ENCODE data around the gene TAAR8.

- TF ChIP-seq POLR2A (IDR thresholded peaks at IDR 0.05; ENCODE audit: extremely low read depth, insufficient read length): no peak
- TF ChIP-seq, protein P1, sequence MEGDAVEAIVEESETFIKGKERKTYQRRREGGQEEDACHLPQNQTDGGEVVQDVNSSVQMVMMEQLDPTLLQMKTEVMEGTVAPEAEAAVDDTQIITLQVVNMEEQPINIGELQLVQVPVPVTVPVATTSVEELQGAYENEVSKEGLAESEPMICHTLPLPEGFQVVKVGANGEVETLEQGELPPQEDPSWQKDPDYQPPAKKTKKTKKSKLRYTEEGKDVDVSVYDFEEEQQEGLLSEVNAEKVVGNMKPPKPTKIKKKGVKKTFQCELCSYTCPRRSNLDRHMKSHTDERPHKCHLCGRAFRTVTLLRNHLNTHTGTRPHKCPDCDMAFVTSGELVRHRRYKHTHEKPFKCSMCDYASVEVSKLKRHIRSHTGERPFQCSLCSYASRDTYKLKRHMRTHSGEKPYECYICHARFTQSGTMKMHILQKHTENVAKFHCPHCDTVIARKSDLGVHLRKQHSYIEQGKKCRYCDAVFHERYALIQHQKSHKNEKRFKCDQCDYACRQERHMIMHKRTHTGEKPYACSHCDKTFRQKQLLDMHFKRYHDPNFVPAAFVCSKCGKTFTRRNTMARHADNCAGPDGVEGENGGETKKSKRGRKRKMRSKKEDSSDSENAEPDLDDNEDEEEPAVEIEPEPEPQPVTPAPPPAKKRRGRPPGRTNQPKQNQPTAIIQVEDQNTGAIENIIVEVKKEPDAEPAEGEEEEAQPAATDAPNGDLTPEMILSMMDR (IDR thresholded peaks at IDR 0.05; ENCODE audit: low read depth, low read length): no peak
- no peak for TF ChIP-seq MAX (IDR thresholded peaks at IDR 0.05; ENCODE audit: low read depth, low read length)
- TF ChIP-seq MYC (IDR thresholded peaks at IDR 0.05; ENCODE audit: low read depth, low read length): no peak
Measured at GRCh38 chr6:132513831-132514545, 38.5 kb upstream of the TAAR8 start.
